ENCODE data around the gene SIGLEC11. TPM values are rescaled to one million over a fixed set of nuclear protein-coding genes. Genes with fewer than 3 reads are reported as not detected.

The SIGLEC11 gene
- total and polyA plus RNA-seq, 4 donors = 0.49 to 8.9 (median 3.3) TPM

DNA sequence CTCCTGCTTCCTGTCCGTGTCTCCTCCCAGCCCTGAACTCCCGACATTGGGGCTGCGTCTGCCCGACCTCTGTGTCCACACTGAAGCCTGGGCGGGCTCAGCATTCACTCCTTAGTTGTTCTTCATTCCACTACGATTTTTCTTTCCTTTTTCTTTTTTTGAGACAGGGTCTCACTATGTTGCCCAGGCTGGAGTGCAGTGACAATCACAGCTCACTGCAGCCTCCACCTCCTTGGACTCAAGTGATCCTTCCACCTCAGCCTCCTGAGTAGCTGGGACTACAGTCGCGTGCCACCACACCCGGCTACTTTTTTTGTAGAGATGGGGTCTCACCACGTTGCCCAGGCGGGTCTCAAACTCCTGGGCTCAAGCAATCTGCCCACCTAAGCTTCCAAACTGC, 23.5 kb upstream of the SIGLEC11 start:
- no peaks in the 10 kb centered on the region for H3K27me3 ChIP-seq (ENCODE audit: control insufficient read depth in 4 of 4, insufficient read depth in 4 of 4, low read length in 3 of 4)
- no peaks in the 10 kb centered on the region for H3K9me3 ChIP-seq (ENCODE audit: control insufficient read depth in 4 of 4, low read length in 3 of 4)
- 89% methylated on average over 11 of the region's 11 CpGs for WGBS
- no peak overlapping the region for H3K27ac ChIP-seq (ENCODE audit: low read depth in 1 of 2, low read length in 2 of 2)
- H3K4me1 ChIP-seq (ENCODE audit: control insufficient read depth in 4 of 4, insufficient read depth in 4 of 4, low read length in 3 of 4) = no peaks in the 10 kb centered on the region
- H3K36me3 ChIP-seq (ENCODE audit: control insufficient read depth in 4 of 4, insufficient read depth in 3 of 4, low read depth in 1 of 4, low read length in 3 of 4) = peaks cover 6 to 41% (median 29%) of the 10 kb centered on the region in 4 donors
- H3K9ac ChIP-seq (ENCODE audit: low read depth in 1 of 2, low read length in 2 of 2) = no peak overlapping the region
- no peak overlapping the region for H3K4me3 ChIP-seq (ENCODE audit: low read depth in 1 of 3, low read length in 3 of 3)
- no peak for TF ChIP-seq YY1 (IDR thresholded peaks at IDR 0.05)
- no peak for TF ChIP-seq HNF4A (conservative IDR thresholded peaks at IDR 0.05)
- TF ChIP-seq, protein P1, sequence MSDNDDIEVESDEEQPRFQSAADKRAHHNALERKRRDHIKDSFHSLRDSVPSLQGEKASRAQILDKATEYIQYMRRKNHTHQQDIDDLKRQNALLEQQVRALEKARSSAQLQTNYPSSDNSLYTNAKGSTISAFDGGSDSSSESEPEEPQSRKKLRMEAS (IDR thresholded peaks at IDR 0.05) = no peak
- no peak for TF ChIP-seq JUND (IDR thresholded peaks at IDR 0.05)
- no peak for TF ChIP-seq FOXA2 (IDR thresholded peaks at IDR 0.05)
- TF ChIP-seq SP1 (IDR thresholded peaks at IDR 0.05) = no peak
- TF ChIP-seq HNF4G (IDR thresholded peaks at IDR 0.05) = no peak
- no peak for TF ChIP-seq NR2F2 (IDR thresholded peaks at IDR 0.05)
- TF ChIP-seq, protein P2, sequence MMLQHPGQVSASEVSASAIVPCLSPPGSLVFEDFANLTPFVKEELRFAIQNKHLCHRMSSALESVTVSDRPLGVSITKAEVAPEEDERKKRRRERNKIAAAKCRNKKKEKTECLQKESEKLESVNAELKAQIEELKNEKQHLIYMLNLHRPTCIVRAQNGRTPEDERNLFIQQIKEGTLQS (IDR thresholded peaks at IDR 0.05) = no peak
- DNase-seq (ENCODE audit: low spot score) = no peak

DNA sequence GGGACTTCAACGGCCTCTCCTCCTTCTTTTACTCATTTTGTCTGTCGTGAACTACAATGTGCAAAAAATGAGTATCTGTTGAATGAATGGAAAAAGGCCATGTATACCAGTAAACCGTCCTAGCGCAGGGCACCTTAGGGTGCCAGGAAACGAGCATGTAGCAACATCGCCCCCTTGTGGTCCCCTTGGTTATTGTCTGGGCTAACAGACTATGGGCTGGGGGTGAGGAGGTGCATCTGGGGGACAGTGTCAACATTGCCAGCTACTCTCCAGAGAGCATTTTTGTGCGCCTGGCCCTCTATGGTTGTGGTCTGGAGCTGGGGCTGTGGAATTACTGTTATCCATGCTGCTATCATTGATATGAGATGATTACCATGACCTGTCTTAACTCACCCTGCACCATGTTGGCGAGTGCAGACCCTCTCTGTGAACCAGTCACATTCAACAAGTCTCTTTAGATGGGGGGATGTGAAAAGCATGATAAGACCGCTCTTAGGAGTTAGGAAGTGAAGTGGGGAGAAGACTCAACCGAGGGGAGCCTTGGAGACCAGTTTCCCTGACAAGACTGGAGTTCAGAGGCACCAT, 22.8 kb upstream of the SIGLEC11 start:
- no peak for TF ChIP-seq GABPA (IDR thresholded peaks at IDR 0.05 in 1 of 2, conservative IDR thresholded peaks at IDR 0.05 in 1 of 2)
- TF ChIP-seq EGR1 (IDR thresholded peaks at IDR 0.05; ENCODE audit: low read depth in 2 of 2) = no peak
- no peak for TF ChIP-seq FOXA2 (IDR thresholded peaks at IDR 0.05)
- TF ChIP-seq ZBTB33 (IDR thresholded peaks at IDR 0.05) = no peak
- no peak for TF ChIP-seq TAF1 (conservative IDR thresholded peaks at IDR 0.05)
- TF ChIP-seq, protein P1 (IDR thresholded peaks at IDR 0.05) = no peak
- TF ChIP-seq FOXA1 (IDR thresholded peaks at IDR 0.05) = no peak
- TF ChIP-seq, protein P2 (IDR thresholded peaks at IDR 0.05) = no peak
- no peak for TF ChIP-seq RXRA (IDR thresholded peaks at IDR 0.05)
- no peak for TF ChIP-seq YY1 (IDR thresholded peaks at IDR 0.05)
- TF ChIP-seq, protein P3, sequence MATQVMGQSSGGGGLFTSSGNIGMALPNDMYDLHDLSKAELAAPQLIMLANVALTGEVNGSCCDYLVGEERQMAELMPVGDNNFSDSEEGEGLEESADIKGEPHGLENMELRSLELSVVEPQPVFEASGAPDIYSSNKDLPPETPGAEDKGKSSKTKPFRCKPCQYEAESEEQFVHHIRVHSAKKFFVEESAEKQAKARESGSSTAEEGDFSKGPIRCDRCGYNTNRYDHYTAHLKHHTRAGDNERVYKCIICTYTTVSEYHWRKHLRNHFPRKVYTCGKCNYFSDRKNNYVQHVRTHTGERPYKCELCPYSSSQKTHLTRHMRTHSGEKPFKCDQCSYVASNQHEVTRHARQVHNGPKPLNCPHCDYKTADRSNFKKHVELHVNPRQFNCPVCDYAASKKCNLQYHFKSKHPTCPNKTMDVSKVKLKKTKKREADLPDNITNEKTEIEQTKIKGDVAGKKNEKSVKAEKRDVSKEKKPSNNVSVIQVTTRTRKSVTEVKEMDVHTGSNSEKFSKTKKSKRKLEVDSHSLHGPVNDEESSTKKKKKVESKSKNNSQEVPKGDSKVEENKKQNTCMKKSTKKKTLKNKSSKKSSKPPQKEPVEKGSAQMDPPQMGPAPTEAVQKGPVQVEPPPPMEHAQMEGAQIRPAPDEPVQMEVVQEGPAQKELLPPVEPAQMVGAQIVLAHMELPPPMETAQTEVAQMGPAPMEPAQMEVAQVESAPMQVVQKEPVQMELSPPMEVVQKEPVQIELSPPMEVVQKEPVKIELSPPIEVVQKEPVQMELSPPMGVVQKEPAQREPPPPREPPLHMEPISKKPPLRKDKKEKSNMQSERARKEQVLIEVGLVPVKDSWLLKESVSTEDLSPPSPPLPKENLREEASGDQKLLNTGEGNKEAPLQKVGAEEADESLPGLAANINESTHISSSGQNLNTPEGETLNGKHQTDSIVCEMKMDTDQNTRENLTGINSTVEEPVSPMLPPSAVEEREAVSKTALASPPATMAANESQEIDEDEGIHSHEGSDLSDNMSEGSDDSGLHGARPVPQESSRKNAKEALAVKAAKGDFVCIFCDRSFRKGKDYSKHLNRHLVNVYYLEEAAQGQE (IDR thresholded peaks at IDR 0.05) = peak; percentile 56
- TF ChIP-seq, protein P4, sequence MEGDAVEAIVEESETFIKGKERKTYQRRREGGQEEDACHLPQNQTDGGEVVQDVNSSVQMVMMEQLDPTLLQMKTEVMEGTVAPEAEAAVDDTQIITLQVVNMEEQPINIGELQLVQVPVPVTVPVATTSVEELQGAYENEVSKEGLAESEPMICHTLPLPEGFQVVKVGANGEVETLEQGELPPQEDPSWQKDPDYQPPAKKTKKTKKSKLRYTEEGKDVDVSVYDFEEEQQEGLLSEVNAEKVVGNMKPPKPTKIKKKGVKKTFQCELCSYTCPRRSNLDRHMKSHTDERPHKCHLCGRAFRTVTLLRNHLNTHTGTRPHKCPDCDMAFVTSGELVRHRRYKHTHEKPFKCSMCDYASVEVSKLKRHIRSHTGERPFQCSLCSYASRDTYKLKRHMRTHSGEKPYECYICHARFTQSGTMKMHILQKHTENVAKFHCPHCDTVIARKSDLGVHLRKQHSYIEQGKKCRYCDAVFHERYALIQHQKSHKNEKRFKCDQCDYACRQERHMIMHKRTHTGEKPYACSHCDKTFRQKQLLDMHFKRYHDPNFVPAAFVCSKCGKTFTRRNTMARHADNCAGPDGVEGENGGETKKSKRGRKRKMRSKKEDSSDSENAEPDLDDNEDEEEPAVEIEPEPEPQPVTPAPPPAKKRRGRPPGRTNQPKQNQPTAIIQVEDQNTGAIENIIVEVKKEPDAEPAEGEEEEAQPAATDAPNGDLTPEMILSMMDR (IDR thresholded peaks at IDR 0.05; ENCODE audit: low read depth, low read length, missing input control) = peak; percentile 85
- TF ChIP-seq RAD21 (IDR thresholded peaks at IDR 0.05) = peak; percentile 93 to 96
- no peak for TF ChIP-seq HNF4A (conservative IDR thresholded peaks at IDR 0.05)
- DNase-seq (ENCODE audit: low spot score) = peak; percentile 85
- Histone ChIP-seq H3K4me1 (ENCODE audit: control insufficient read depth in 4 of 4, insufficient read depth in 4 of 4, low read length in 3 of 4) (no peaks in the 10 kb centered on the region), H3K27me3 (ENCODE audit: control insufficient read depth in 4 of 4, insufficient read depth in 4 of 4, low read length in 3 of 4) (no peaks in the 10 kb centered on the region), H3K9me3 (ENCODE audit: control insufficient read depth in 4 of 4, low read length in 3 of 4) (no peaks in the 10 kb centered on the region), H3K9ac (ENCODE audit: low read depth in 1 of 2, low read length in 2 of 2) (no peak overlapping the region), H3K27ac (ENCODE audit: low read depth in 1 of 2, low read length in 2 of 2) (no peak overlapping the region), H3K36me3 (ENCODE audit: control insufficient read depth in 4 of 4, insufficient read depth in 3 of 4, low read depth in 1 of 4, low read length in 3 of 4) (peaks cover 4 to 39% (median 28%) of the 10 kb centered on the region in 4 donors), H3K4me3 (ENCODE audit: low read depth in 1 of 3, low read length in 3 of 3) (no peak overlapping the region)
- 46% methylated on average over 10 of the region's 10 CpGs for WGBS

Data from liver (tissue), 9 donors.